ENCODE data around the gene AFMID. TPM values are rescaled to one million over a fixed set of nuclear protein-coding genes. Genes with fewer than 3 reads are reported as not detected.

AFMID gene
- total and polyA plus RNA-seq, 2 of the 8 experiments (the other 6 are each of a cell fraction or from before 2014, with no cell fraction given): 49.0 to 53.0 TPM

GRCh38 chr17:78235885-78236284 lies 48.7 kb downstream of the AFMID start:
- Histone ChIP-seq H3K18ac (ENCODE audit: extremely low read depth, low read length) (no peak overlapping the region), H3K9me3 (ENCODE audit: insufficient read depth in 2 of 2, low read depth in 1 of 2, low read length in 1 of 2) (no peaks in the 10 kb centered on the region), H3K4me1 (replicated peaks in 1 of 4; ENCODE audit: control insufficient read depth in 3 of 4, insufficient read depth in 4 of 4, low read length in 3 of 4) (peaks cover 0 to 12% (median 5%) of the 10 kb centered on the region in 4 experiments; a peak in 5 of 7 replicates), H2AK5ac (ENCODE audit: low read depth, low read length) (no peak overlapping the region), H3K14ac (ENCODE audit: insufficient read length) (no peak overlapping the region), H4K91ac (replicated peaks; ENCODE audit: insufficient read length, low read length) (no peak overlapping the region), H3K79me1 (ENCODE audit: low read depth, low read length) (no peaks in the 10 kb centered on the region), H3K27me3 (replicated peaks in 1 of 4; ENCODE audit: control insufficient read depth in 3 of 4, extremely low read depth in 1 of 4, insufficient read depth in 3 of 4, low read length in 3 of 4) (peaks cover 0 to 20% (median 18%) of the 10 kb centered on the region in 4 experiments; a peak in 6 of 7 replicates), H3K27ac (ENCODE audit: low read depth, low read length) (no peak overlapping the region), H2BK120ac (replicated peaks; ENCODE audit: low read depth, low read length) (no peak overlapping the region), H2BK20ac (ENCODE audit: low read length) (no peak overlapping the region), H2AFZ (ENCODE audit: low read length) (no peak overlapping the region), H3K36me3 (ENCODE audit: control insufficient read depth in 2 of 4, insufficient read depth in 4 of 4, low read length in 3 of 4) (no peaks in the 10 kb centered on the region), H3K79me2 (ENCODE audit: control insufficient read depth in 1 of 2, insufficient read depth in 2 of 2, low read length in 2 of 2) (no peaks in the 10 kb centered on the region), H2BK15ac (ENCODE audit: low read length) (0 out of 2 replicates have a peak overlapping the region, but pooled peaks have one; percentile 46), H3K56ac (replicated peaks; ENCODE audit: insufficient read length, low read depth, low read length) (no peak overlapping the region), H3K4me2 (ENCODE audit: insufficient read depth in 1 of 2, low read depth in 2 of 2, low read length in 2 of 2) (no peak overlapping the region), H2BK5ac (ENCODE audit: low read depth, low read length) (no peak overlapping the region), H3K23me2 (ENCODE audit: low read depth, low read length) (peaks cover 5% of the 10 kb centered on the region; the same call in 1 of the 2 replicates), H3K23ac (ENCODE audit: insufficient read length) (no peak overlapping the region), H3K4me3 (ENCODE audit: extremely low read depth in 1 of 4, insufficient read depth in 2 of 4, low read depth in 3 of 4, low read length in 4 of 4) (no peak overlapping the region), H4K20me1 (replicated peaks in 1 of 2; ENCODE audit: control insufficient read depth in 1 of 2, insufficient read depth in 2 of 2, low read length in 2 of 2) (peaks cover 0 to 2% of the 10 kb centered on the region in 2 experiments), H4K5ac (ENCODE audit: insufficient read length, low read depth, low read length) (no peak overlapping the region), H3K4ac (replicated peaks; ENCODE audit: insufficient read length, low read depth, low read length) (no peak overlapping the region), H3K9ac (replicated peaks in 1 of 4; ENCODE audit: extremely low read depth in 1 of 4, low read depth in 3 of 4, low read length in 3 of 4) (no peak overlapping the region), H2BK12ac (ENCODE audit: low read depth, low read length) (no peak overlapping the region), H4K8ac (ENCODE audit: extremely low read depth, insufficient read depth, low read length) (no peak overlapping the region)
- POLR2A ChIA-PET (ENCODE audit: partially characterized antibody): interaction anchor here (2.4 to 2.5 kb wide), 2 partner anchors 15 to 49 kb away, joined by 8 to 11 read pairs; partner anchors contain the start of genes AFMID and TK1
- no peak for FAIRE-seq
- CTCF ChIA-PET (ENCODE audit: partially characterized antibody): interaction anchor here (0.6 to 5.9 kb wide), 4 partner anchors 11 to 20 kb away, joined by 3 to 53 read pairs (median 14); no protein-coding TSS in a partner anchor
- no peak for DNase-seq (ENCODE audit: low read depth in 1 of 2, low spot score in 2 of 2)
- WGBS, 2 experiments (ENCODE audit: extremely low coverage in 1 of 2, insufficient coverage in 1 of 2, insufficient read length in 1 of 2, insufficient replicate concordance in 2 of 2, low coverage in 1 of 2, low lambda C conversion rate in 2 of 2, missing lambda C conversion rate in 1 of 2): 79% methylated on average over 7 of the region's 8 CpGs; no CpG with 5 or more reads in 1 of the 2 experiments
- TF ChIP-seq POLR2AphosphoS5 (IDR thresholded peaks at IDR 0.05; ENCODE audit: low read depth, low read length) (no peak), ZNF274 (IDR thresholded peaks at IDR 0.05; ENCODE audit: borderline replicate concordance, extremely low read depth, low read length) (no peak), GTF2F1 (IDR thresholded peaks at IDR 0.05; ENCODE audit: borderline replicate concordance, low read depth, low read length) (no peak), NANOG (IDR thresholded peaks at IDR 0.05; ENCODE audit: insufficient read depth, low read depth, low read length, poor library complexity, severe bottlenecking) (no peak), ATF2 (IDR thresholded peaks at IDR 0.05; ENCODE audit: low read length) (no peak), TAF7 (optimal IDR thresholded peaks at IDR 0.05; ENCODE audit: borderline replicate concordance, low read depth, low read length) (no peak)

All from H1 (cell line).